Suprapubic skin (tissue), 4 donors: ENCODE measurements around the gene ACSL5. TPM values are rescaled to one million over a fixed set of nuclear protein-coding genes. Genes with fewer than 3 reads are reported as not detected.
"Not testable (repeated sequence)": the region's sequence is repeated elsewhere in the genome, so short reads cannot be mapped to it uniquely, and the experiment has no call there.

Experiments
- DNase-seq, 2 donors: peaks; one replicate each; pipeline ENCODE4 v3.0.0-alpha.2; 2019; ENCODE audit warnings: low spot score in 2 of 2
- H3K27ac ChIP-seq: fragments of 200-600 bp; sonication (generic); one replicate; pipeline ENCODE4 v1.5.1; 2019
- H3K27me3 ChIP-seq: fragments of 200-600 bp; sonication (generic); one replicate; pipeline ENCODE4 v1.5.1; 2019
- H3K36me3 ChIP-seq: fragments of 200-600 bp; sonication (generic); one replicate; pipeline ENCODE4 v1.5.1; 2019
- H3K4me1 ChIP-seq: fragments of 200-600 bp; sonication (generic); one replicate; pipeline ENCODE4 v1.5.1; 2019
- H3K4me3 ChIP-seq: fragments of 200-600 bp; sonication (generic); one replicate; pipeline ENCODE4 v1.5.1; 2019; ENCODE audit warnings: mild to moderate bottlenecking
- H3K9me3 ChIP-seq: fragments of 200-600 bp; sonication (generic); one replicate; pipeline ENCODE4 v1.5.1; 2019
- CTCF ChIP-seq, 2 donors: fragments of 200-600 bp in 1 of 2; fragments of 450-650 bp in 1 of 2; sonication (generic) in 1 of 2; IDR thresholded peaks; one replicate each; pipeline ENCODE4 v1.5.1; 2016 to 2019; ENCODE audit warnings: antibody characterized with exemption in 2 of 2, mild to moderate bottlenecking in 1 of 2, moderate library complexity in 1 of 2
- EP300 ChIP-seq: sonication (generic); formaldehyde crosslinking; IDR thresholded peaks from one replicate; pipeline ENCODE4 v1.6.1; 2017; ENCODE audit warnings: antibody characterized with exemption
- POLR2A ChIP-seq, 2 donors: fragments of 450-650 bp; IDR thresholded peaks; one replicate each; pipeline ENCODE4 v1.6.1; 2017; ENCODE audit warnings: antibody characterized with exemption in 2 of 2, mild to moderate bottlenecking in 2 of 2, moderate library complexity in 2 of 2
- POLR2AphosphoS5 ChIP-seq, 3 donors: sonication (generic); formaldehyde crosslinking; IDR thresholded peaks; one replicate each; pipeline ENCODE4 v1.6.1; 2017; ENCODE audit warnings: antibody characterized with exemption in 3 of 3
- WGBS: methylation state at CpG from one replicate; pipeline ENCODE4 v1.1.5; 2018; 5-methylcytosine and 5-hydroxymethylcytosine counted together
- total RNA-seq, 4 donors: library from RNA; depleted of rRNA; stranded (reverse); fragments of >200 nt; gene quantifications; one replicate each; pipeline ENCODE4 v1.1.0, GENCODE V29; 2016

The ACSL5 gene
- total RNA-seq, 4 donors from 2014 or later: 3.8 to 6.5 (median 5.0) TPM

- Histone ChIP-seq H3K27me3 (no peaks in the 10 kb centered on the region), H3K9me3 (no peaks in the 10 kb centered on the region), H3K36me3 (no peaks in the 10 kb centered on the region), H3K4me3 (no peak overlapping the region), H3K27ac (no peak overlapping the region), H3K4me1 (no peaks in the 10 kb centered on the region)
- TF ChIP-seq POLR2A (IDR thresholded peaks at IDR 0.05) (no peak), POLR2AphosphoS5 (IDR thresholded peaks at IDR 0.05) (no peak), EP300 (no peak), CTCF (IDR thresholded peaks at IDR 0.05) (no peak)
- DNase-seq: no peak
- WGBS: 85% methylated on average over 5 of the region's 5 CpGs
Measured at GRCh38 chr10:112394475-112394875, 20.6 kb downstream of the ACSL5 start.

- WGBS: 74% methylated on average over 5 of the region's 5 CpGs
- Histone ChIP-seq H3K9me3 (no peaks in the 10 kb centered on the region), H3K4me1 (no peaks in the 10 kb centered on the region), H3K27ac (no peak overlapping the region), H3K4me3 (no peak overlapping the region), H3K36me3 (no peaks in the 10 kb centered on the region), H3K27me3 (no peaks in the 10 kb centered on the region)
- TF ChIP-seq POLR2A (IDR thresholded peaks at IDR 0.05) (no peak), EP300 (no peak), POLR2AphosphoS5 (IDR thresholded peaks at IDR 0.05) (no peak), CTCF (IDR thresholded peaks at IDR 0.05) (no peak)
- no peak for DNase-seq
Measured at GRCh38 chr10:112395809-112396530, 22.1 kb downstream of the ACSL5 start.

- H3K27me3 ChIP-seq: no peaks in the 10 kb centered on the region
- H3K36me3 ChIP-seq: no peaks in the 10 kb centered on the region
- H3K9me3 ChIP-seq: no peaks in the 10 kb centered on the region
- DNase-seq: no peak
- no peak overlapping the region for H3K27ac ChIP-seq
- WGBS: 89% methylated on average over 2 of the region's 2 CpGs
- H3K4me1 ChIP-seq: no peaks in the 10 kb centered on the region
- H3K4me3 ChIP-seq: no peak overlapping the region
- TF ChIP-seq POLR2AphosphoS5 (IDR thresholded peaks at IDR 0.05) (no peak), CTCF (IDR thresholded peaks at IDR 0.05) (no peak), EP300 (no peak), POLR2A (IDR thresholded peaks at IDR 0.05) (no peak)
Measured at GRCh38 chr10:112397592-112397991, 23.7 kb downstream of the ACSL5 start.

- H3K27ac ChIP-seq: no peak overlapping the region
- no peaks in the 10 kb centered on the region for H3K9me3 ChIP-seq
- no peaks in the 10 kb centered on the region for H3K36me3 ChIP-seq
- TF ChIP-seq POLR2AphosphoS5 (IDR thresholded peaks at IDR 0.05) (no peak), CTCF (IDR thresholded peaks at IDR 0.05) (no peak), POLR2A (IDR thresholded peaks at IDR 0.05) (no peak), EP300 (no peak)
- WGBS: 88% methylated on average over 2 of the region's 2 CpGs
- DNase-seq: no peak
- no peaks in the 10 kb centered on the region for H3K27me3 ChIP-seq
- H3K4me1 ChIP-seq: no peaks in the 10 kb centered on the region
- H3K4me3 ChIP-seq: no peak overlapping the region
Measured at GRCh38 chr10:112402917-112403316, 29.0 kb downstream of the ACSL5 start.

GRCh38 chr10:112404617-112405016, 30.7 kb downstream of the ACSL5 start:
- H3K27me3 ChIP-seq: no peaks in the 10 kb centered on the region
- H3K4me3 ChIP-seq: no peak overlapping the region
- no peak for DNase-seq
- H3K36me3 ChIP-seq: no peaks in the 10 kb centered on the region
- no peaks in the 10 kb centered on the region for H3K4me1 ChIP-seq
- no peaks in the 10 kb centered on the region for H3K9me3 ChIP-seq
- H3K27ac ChIP-seq: no peak overlapping the region
- TF ChIP-seq CTCF (IDR thresholded peaks at IDR 0.05) (no peak), EP300 (no peak), POLR2AphosphoS5 (IDR thresholded peaks at IDR 0.05) (no peak), POLR2A (IDR thresholded peaks at IDR 0.05) (no peak)
- WGBS: 66% methylated on average over 3 of the region's 3 CpGs

GRCh38 chr10:112406806-112407205, 32.9 kb downstream of the ACSL5 start:
- not testable (repeated sequence) for H3K27ac ChIP-seq, DNase-seq, H3K4me3 ChIP-seq, H3K27me3 ChIP-seq, H3K9me3 ChIP-seq, H3K36me3 ChIP-seq, H3K4me1 ChIP-seq
- WGBS: 77% methylated on average over 2 of the region's 2 CpGs
